Mesothelial cell of epicardium (in vitro differentiated cells): Measurements from ENCODE around the gene KIRREL3. TPM values are rescaled to one million over a fixed set of nuclear protein-coding genes. Genes with fewer than 3 reads are reported as not detected.

Source experiments
- DNase-seq, 2 experiments: peaks; one replicate each; pipeline ENCODE4 v3.0.0; 2021; ENCODE audit warnings: low spot score in 2 of 2; ENCODE audit not compliant: unreplicated experiment in 2 of 2
- H3K27ac Mint-ChIP-seq: 2 replicates; pipeline ENCODE4 v1.8.0; 2021; ENCODE audit warnings: mixed read lengths
- H3K27me3 Mint-ChIP-seq: 2 replicates; pipeline ENCODE4 v1.8.0; 2021; ENCODE audit warnings: low read depth, mixed read lengths
- H3K36me3 Mint-ChIP-seq: 2 replicates; pipeline ENCODE4 v1.8.0; 2021; ENCODE audit warnings: mixed read lengths
- H3K4me1 Mint-ChIP-seq: 2 replicates; pipeline ENCODE4 v1.8.0; 2021; ENCODE audit warnings: mixed read lengths
- H3K4me3 Mint-ChIP-seq: 2 replicates; pipeline ENCODE4 v1.8.0; 2021; ENCODE audit warnings: mild to moderate bottlenecking, moderate library complexity, mixed read lengths
- H3K9me3 Mint-ChIP-seq: 2 replicates; pipeline ENCODE4 v1.8.0; 2021; ENCODE audit warnings: mixed read lengths
- total RNA-seq: library from RNA; stranded (reverse); gene quantifications from 3 replicates; pipeline ENCODE4 v1.2.1, GENCODE V29; 2021
- TF ChIP-seq, protein P1 (sequence below): fragments of 200-600 bp; sonication (generic); IDR thresholded peaks from one replicate; pipeline ENCODE4 v1.5.0; 2021; ENCODE audit warnings: antibody characterized with exemption; ENCODE audit not compliant: unreplicated experiment

Gene KIRREL3
- total RNA-seq, 1 donor from 2014 or later = 0.31 TPM

DNA sequence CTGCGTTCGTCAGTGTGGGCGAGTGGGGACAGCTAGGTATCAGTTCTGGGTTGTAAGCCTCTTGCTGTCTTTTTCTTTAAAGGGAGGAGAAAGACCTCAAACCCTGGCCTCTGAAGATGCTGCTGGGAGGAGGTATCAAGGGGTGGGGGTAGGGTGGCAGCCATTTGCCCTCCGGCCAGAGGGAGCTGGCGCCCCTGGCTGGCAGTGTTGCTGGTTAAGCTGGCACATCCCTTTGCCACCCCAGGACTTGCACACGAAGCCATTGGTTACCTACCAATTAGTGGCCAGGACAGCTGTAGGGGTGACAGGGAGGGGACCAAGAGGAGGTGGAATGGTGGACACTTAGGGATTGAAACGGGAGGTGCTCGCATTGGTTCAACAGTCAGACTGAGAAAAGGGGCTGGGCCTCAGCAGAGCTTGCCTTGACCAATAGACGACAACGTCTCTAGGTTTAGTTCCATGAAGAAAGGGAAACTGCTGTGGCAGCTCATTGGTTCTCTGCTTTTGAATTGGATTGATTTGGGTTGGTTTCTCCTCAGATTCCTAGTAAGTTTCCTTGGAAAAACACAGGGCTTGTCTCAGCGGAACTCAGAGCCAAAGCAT is 567.2 kb downstream of the KIRREL3 start:
- Mint-ChIP-seq H3K9me3 (no peaks in the 10 kb centered on the region), H3K27ac (no peak overlapping the region), H3K27me3 (peaks cover 2% of the 10 kb centered on the region), H3K4me3 (no peak overlapping the region), H3K36me3 (no peaks in the 10 kb centered on the region), H3K4me1 (peaks cover 3% of the 10 kb centered on the region)
- TF ChIP-seq, protein P1, sequence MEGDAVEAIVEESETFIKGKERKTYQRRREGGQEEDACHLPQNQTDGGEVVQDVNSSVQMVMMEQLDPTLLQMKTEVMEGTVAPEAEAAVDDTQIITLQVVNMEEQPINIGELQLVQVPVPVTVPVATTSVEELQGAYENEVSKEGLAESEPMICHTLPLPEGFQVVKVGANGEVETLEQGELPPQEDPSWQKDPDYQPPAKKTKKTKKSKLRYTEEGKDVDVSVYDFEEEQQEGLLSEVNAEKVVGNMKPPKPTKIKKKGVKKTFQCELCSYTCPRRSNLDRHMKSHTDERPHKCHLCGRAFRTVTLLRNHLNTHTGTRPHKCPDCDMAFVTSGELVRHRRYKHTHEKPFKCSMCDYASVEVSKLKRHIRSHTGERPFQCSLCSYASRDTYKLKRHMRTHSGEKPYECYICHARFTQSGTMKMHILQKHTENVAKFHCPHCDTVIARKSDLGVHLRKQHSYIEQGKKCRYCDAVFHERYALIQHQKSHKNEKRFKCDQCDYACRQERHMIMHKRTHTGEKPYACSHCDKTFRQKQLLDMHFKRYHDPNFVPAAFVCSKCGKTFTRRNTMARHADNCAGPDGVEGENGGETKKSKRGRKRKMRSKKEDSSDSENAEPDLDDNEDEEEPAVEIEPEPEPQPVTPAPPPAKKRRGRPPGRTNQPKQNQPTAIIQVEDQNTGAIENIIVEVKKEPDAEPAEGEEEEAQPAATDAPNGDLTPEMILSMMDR = no peak
- DNase-seq = no peak

DNA sequence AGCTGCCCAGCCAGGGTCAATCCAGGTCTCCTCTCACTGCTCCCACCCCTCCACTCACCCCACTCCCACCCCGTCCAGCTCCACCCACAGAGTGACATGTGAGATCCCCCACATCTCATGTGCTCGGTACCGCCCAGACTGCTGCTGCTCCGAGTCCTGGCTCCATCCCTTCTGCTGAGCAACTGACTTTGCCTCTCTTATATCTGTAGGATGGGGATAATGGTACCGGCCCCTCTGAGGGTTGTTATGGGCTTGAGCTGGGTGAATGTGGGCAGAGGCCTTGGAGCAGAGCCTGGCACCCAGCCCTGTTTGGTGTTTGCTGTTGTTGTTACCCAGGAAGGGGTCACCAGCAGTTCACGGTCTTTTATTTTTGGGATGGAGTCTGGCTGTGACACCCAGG is 568.0 kb downstream of the KIRREL3 start:
- H3K4me1 Mint-ChIP-seq = peaks cover 3% of the 10 kb centered on the region
- no peaks in the 10 kb centered on the region for H3K27me3 Mint-ChIP-seq
- no peaks in the 10 kb centered on the region for H3K9me3 Mint-ChIP-seq
- TF ChIP-seq, protein P1 = no peak
- no peak for DNase-seq
- H3K4me3 Mint-ChIP-seq = no peak overlapping the region
- H3K36me3 Mint-ChIP-seq = no peaks in the 10 kb centered on the region
- no peak overlapping the region for H3K27ac Mint-ChIP-seq

DNA sequence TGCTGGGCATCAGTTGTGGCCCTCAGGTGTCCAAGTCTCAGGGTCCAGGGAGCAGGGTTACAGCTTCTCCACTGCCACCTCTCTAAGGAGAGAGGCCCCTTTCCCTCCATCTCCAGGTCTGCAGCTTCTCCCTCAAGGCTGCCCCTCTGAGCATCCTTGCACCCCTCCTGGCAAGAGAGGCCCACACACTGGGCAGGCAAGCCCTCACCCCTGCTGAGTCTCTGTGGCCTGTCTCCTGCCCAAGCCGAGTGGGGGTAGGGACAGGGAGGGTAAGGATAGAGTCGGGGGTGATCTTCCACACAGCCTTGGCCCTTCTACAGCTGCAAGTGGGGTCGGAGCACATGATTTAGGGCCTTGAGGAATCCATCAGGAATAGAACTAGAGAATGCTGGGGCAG is 568.5 kb downstream of the KIRREL3 start:
- Mint-ChIP-seq H3K27me3 (no peaks in the 10 kb centered on the region), H3K36me3 (no peaks in the 10 kb centered on the region), H3K4me3 (no peak overlapping the region), H3K9me3 (no peaks in the 10 kb centered on the region), H3K4me1 (peaks cover 3% of the 10 kb centered on the region), H3K27ac (no peak overlapping the region)
- TF ChIP-seq, protein P1 = no peak
- no peak for DNase-seq

DNA sequence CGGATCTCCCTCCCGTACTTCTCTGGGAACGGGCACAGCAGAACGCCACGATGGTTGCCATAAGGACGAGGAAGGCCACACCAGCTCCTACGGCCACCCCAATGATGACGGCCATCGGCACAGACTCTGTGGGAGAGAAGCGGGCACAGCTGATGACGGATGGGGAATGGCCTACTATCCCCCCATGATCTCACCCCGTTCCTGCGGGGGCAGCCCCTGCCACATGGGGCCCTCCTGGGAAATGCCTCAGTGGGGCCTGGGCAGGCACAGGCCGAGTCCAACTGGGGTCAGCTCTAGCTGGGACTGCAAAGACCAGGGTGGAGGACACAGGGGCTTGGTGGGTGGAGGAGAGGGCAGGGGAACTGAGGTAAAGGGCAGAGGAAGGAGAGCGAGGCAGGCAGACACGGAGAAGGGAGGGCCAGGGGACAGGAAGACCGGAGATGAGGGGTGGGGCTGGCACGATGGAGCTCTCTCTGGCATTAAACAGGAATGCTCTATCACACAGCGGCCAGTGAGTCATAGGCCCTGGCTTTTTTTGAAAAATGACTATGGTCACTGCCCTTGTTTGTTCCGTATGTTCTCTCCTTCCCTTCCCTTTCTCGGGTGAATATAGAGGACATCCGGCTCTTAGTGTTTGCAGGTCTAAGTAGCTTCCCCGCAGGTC is 569.0 kb downstream of the KIRREL3 start:
- Mint-ChIP-seq H3K4me1 (peaks cover 3% of the 10 kb centered on the region), H3K9me3 (no peaks in the 10 kb centered on the region), H3K27me3 (no peaks in the 10 kb centered on the region), H3K27ac (no peak overlapping the region), H3K36me3 (no peaks in the 10 kb centered on the region), H3K4me3 (no peak overlapping the region)
- no peak for DNase-seq
- TF ChIP-seq, protein P1 = no peak

DNA sequence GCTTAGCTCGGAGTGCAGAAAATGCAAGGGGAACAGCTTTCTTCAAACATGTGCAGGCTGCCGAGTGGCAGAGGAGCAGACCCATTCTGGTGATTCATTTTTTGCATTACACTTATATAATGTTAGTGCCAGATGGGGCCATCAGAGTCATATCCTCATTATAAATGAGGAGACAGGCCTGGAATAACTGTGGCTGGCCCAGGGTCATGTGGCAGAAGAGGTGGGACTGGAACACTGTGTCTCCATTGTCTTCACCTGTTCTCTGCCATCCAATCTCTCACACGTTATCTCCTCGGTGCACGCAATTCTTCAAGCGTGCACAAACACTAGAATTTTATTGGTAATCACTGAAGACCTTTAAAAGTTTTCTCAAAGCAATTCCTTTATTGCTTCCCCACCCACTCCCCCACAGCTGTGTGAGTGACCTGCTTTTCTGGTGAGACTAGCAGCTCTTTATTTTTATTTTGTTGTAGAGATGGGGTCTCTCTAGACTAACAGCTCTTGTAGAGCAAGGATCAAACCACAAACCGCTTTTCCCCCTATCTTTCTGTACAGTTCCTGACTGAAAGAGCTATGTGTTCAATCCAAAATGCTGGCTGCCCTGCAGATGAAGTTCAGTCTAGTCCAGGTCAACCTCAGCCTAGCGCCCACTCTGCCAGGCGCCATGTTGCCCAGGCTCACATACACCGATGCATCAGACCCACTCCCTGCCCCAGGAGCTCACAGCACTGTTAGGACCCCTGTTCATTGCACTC is 569.8 kb downstream of the KIRREL3 start:
- TF ChIP-seq, protein P1 = no peak
- H3K27ac Mint-ChIP-seq = no peak overlapping the region

More for the DNA sequence above, 569.8 kb downstream of the KIRREL3 start:
- peaks cover 3% of the 10 kb centered on the region for H3K4me1 Mint-ChIP-seq
- no peak overlapping the region for H3K4me3 Mint-ChIP-seq
- DNase-seq = no peak
- H3K36me3 Mint-ChIP-seq = no peaks in the 10 kb centered on the region
- H3K9me3 Mint-ChIP-seq = no peaks in the 10 kb centered on the region
- no peaks in the 10 kb centered on the region for H3K27me3 Mint-ChIP-seq
